Non-pigmented ciliary epithelial cell (primary cell): Measurements from ENCODE around the gene DDX49.
"Not testable (repeated sequence)": the region's sequence is repeated elsewhere in the genome, so short reads cannot be mapped to it uniquely, and the experiment has no call there.

Experiments used
- DNase-seq: peaks from one replicate; pipeline ENCODE4 v3.0.0-alpha.2; 2010; ENCODE audit warnings: low read depth

The DDX49 gene

DNA sequence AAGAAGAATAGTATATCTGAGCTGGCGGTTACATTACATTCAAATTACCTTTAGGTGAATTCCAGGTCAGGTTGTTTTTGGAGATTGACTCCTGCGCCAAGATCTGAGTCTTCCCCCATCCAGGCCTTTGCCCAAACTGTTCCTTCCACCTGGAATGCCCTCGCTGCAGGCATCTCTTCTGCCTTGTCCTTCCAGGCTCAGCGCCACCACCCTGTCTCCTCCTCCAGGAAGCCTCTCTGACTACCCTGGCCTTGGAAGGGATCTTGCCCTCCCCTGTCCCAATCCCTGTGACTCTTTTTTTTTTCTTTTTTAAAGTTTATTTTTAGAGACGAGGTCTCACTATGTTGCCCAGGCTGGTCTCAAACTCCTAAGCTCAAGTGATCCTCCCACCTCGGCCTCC lies 23.2 kb downstream of the DDX49 start:
- DNase-seq: no peak

DNA sequence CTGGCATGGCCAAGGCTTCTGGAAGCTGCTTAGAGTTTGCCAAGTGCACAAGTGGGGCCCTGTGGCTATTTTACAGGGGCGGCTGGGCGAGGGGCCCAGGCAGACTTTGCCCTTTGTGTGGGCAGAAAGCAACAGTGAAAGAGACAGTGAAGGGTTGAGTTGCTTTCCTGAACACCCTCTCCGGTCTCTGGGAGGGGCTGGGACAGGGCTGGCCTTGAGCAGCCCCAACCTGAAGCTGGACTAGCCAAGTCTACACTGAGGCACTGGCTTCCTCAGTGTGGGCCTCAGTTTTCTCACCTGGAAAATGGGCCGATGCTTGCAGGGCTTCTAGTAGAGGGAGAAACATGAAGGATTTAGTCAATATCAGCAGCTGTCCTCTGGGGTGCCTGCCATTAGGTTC lies 23.9 kb downstream of the DDX49 start:
- DNase-seq: no peak

DNA sequence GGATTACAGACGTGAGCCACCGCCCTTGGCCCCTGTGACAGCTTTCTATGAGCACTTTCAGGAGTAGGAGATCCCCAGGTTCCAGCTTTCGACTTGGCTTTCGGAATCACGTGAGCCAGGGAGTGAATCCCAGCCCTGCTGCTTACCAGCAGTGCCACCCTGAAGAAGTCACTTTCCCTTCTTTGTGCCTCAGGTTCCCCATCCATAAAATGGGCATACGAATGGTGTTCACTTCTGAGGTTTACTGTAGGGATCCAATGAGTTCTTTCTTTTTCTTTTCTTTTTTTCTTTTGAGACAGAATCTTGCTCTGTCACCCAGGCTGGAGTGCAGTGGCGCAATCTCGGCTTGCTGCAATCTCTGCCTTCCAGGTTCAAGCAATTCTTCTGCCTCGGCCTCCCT lies 25.8 kb downstream of the DDX49 start:
- no peak for DNase-seq

DNA sequence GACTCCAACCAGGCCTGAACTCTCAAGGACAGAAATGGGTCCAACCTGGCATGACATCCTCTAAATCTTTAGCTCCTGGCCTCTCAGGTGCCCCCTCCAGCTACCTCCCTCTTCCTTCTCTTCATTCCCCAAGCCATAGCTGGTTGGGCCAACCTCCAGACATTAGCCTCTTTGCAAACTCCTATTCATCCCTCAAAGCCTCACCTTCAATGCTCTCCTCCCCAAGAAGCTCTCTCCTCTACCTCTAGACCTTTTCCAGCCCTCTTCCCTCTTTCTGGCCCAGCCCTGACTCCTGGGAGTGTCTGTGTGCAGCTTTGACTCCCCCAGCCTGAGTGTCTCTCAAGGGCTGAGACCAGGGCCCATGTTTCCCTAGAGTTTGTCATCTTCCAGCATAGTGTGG lies 26.8 kb downstream of the DDX49 start:
- no peak for DNase-seq

DNA sequence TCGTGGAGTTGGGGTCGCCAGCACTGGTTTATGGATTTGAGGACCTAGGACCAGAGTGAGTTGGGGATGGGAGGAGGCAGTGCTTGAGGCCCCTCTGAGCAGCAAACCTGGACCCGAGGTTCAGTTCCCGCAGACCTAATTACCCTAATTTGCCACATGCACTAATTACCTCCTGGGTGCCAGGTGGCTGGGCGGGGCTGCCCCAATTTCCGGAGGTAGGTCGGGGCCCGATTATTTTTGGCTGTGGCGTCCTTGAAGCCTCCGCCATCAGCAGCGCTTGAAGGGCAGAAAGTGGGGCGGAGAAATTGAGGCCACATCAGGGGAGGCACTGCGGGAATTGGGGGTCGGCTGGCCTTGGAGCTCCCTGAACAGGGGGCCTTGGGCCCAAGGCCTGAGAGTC lies 27.4 kb downstream of the DDX49 start:
- no peak for DNase-seq

DNA sequence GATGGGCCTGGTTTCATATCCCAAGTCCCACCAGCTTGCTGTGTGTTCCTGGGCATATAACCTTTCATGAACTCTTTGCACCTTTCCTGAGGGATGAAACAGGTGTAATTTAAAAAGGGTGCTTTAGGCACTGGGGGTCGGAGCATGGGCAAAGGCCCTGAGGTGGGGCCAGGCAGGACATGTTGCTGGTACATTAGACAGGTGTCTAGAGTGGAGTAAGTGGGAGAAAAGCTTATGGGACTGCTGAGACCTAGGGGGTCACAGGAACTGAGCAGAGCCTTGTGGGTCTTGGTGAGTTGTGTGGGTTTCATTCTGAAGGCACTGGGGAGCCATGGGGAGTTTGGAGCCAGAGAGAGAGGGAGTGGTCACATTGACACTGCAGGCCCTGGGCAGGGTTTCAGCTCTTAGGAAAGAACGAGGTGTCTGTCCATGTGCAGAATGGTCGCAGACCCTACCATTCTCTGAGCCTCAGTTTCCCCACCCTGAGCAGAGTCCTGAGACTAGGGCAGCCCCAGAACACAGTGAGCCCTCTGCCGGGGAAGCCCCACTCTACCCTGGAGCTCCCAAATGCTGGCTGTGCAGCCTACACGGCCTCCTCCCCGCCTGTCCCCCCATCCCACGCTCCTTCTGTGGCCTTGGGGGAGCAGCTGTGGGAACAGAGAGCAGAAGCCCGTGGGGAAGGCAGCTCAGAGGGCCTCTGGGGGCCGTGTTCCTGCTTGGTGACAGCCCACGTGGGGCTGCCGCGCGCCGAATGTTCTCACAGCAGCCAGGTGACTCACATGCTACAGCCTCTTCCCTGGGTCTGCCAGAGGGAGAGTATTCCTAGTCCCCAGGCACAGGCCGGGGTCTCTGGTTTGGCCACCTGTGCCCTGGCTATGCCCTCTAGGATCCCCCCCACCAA lies 28.8 kb downstream of the DDX49 start:
- DNase-seq: no peak

DNA sequence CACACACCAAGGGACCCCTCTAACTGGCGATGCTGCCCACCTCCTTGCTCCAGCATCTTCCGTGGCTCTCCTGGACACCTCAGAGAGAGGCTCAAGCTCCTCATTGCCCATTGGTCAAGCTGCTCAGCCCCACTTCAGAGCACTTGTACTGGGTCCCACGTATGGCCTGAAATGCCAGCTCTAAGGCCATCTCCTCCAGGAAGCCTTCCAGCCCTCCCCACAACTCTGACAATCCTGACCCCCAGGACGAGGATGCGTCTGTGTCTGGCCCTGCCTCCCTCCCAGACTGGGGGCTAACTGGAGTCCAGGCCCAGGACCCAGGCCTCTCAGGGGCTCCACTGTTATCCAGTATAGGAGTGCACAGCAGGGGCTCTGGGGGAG lies 29.5 kb downstream of the DDX49 start:
- no peak for DNase-seq

DNA sequence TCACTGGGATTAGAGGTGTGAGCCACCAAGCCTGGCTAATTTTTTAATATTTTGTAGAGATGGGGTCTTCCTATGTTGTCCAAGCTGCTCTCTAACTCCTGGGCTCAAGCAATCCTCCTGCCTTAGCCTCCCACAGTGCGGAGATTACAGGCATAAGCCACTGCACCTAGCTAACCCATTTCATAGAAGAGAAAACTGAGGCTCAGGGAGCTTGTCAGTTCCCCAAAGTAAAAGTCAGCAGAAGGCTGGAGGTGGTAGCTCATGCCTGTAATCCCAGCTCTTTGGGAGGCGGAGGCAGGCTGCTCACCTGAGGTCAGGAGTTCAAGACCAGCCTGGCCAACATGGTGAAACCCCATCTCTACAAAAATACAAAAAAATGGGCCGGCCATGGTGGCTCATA lies 30.3 kb downstream of the DDX49 start:
- DNase-seq: no peak

DNA sequence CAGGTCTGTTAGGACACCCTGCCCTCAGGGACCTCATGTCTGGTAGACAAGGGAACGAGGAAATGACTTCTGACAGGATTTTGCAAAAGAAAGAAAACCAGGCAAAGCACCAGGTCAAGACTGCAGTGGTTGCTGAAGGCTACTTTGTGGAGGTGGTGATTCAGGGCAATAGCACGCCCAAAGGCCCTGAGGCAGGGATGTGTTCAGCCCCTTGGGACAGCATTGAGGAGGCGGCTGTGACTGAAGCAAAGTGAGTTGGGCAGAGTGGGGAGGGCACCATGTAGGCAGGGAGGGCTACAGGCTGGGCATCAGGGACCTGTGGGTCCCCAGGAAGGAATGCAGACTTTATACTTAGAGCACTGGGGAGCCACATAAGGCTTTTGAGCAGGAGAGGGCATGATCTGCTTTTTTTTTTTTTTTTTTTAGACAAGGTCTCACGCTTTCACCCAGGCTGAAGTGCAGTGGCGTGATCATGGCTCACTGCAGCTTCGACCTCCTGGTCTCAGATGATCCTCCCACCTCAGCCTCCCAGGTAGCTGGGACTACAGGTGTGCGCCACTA lies 32.3 kb downstream of the DDX49 start:
- DNase-seq: no peak

DNA sequence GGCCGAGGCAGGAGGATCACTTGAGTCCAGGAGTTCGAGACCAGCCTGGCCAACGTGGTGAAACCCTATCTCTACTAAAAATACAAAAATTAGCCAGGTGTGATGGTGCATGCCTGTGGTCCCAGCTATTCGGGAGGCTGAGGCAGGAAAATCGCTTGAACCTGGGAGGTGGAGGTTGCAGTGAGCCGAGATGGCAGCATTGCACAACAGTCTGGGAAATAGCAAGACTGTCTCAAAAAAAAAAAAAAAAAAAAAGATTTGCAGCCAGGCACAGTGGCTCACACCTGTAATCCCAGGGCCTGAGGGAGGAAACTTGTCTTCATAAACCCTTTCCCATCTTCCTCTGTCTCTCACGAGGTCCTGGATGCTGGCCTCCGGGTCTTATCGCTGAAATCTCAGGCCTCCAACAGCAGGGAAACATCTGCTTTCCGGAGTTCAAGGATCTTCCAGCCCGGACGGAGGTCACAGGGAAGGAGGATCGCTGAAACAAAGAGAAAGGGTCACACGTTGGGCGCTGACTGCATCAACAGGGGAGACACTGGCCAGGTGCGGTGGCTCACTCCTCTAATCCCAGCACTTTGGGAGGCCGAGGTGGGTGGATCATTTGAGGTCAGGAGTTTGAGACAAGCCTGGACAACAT lies 33.0 kb downstream of the DDX49 start:
- DNase-seq: not testable (repeated sequence)

DNA sequence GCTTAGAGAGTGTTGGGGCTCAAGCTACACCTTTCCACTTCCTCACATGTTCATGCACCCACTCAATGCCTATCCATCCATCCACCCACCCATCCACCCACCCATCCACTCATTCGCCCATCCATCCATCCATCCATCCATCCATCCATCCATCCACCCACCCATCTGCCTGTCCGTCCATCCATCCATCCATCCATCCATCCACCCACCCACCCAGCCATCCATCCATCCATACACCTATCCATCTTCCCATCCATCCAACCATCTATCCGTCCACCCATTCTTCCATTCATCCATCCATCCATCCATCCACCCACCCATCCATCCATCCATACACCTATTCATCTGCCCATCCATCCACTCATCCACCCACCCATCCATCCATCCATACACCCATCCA lies 34.6 kb downstream of the DDX49 start:
- DNase-seq: no peak

DNA sequence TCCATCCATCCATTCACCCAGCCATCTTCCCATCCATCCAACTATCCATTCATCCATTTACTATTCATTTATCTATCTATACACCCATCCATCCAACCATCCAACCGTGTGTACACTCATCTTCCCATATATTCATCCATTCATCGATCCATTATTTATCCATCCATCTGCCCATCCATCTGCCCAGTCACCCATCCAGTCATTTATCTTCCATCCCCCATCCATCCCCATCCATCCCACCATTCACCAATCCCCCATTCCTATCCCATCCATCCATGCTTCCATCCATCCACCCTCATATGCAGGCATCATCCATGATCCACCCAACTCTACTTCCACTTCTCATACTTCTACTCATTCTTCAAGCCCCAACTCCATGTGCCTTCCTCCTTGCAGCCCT lies 35.5 kb downstream of the DDX49 start:
- DNase-seq: no peak

DNA sequence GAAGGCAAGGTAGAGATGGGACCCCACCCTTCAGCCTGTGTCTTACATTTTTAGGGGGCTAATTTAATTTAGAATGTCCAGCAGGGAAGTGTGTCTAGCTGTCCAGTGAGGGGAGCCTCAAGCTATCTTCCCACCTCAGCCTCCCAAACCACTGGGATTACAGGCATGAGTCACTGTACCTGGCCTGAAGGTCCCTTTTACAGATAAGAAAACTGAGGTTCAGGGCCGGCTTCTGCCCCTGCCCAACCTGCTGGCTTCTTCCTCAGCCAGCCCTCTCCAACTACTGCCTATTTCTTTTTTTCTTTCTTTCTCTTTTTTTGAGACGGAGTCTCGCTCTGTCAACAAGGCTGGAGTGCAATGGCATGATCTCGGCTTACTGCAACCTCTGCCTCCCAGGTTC lies 40.9 kb downstream of the DDX49 start:
- DNase-seq: no peak

DNA sequence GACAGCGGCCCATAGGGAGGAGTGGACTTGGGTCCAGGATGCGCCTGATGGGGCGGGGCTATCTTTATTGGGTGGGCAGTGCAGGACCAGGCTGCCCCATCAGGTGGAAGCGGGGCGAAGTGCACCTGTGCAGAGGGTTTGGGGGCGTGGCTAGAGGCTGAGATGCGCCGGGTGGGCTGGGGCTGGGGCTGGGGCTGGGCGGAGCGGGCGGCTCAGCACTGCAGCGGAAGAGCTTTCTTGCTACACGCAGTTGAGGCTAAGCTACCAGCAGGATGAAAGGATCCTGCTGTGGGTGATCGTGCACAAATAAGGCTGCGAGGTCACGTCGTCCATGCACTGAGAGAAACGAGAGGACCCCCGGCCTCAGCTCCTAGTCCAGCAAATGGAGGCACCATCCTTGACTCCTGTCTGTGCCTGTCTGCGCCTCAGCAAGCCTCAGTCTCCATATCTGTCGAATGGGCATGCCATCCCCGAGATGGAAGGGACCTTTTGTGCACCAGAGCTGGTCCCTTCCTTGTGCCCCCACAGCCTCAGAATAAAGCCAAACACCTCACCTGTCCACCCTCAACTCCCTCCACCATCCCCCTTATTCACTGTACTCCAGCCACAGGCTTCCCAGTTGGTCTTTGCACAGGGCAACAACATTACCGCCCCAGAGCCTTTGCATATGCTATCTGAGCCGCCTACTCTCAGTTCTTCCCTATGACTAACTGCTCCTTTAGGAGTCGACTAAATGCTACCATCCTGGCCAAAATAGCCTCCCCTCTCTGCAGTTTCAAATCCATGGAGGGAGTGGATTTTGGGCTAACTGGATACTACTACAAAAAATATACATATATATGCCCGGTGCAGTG lies 42.5 kb downstream of the DDX49 start:
- DNase-seq: no peak

DNA sequence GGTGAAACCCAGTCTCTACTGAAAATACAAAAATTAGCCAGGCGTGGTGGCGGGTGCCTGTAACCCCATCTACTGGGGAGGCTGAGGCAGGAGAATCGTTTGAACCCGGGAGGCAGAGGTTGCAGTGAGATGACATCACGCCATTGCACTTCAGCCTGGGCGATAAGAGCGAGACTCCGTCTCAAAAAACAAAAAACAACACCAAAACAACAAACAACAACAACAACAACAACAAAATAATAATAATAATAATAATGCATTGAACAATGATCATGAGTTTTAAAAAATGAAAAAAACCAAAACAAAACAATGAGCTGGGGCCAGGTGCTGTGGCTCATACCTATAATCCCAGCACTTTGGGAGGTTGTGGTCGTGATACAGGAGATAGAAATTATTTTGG lies 44.6 kb downstream of the DDX49 start:
- DNase-seq: no peak

DNA sequence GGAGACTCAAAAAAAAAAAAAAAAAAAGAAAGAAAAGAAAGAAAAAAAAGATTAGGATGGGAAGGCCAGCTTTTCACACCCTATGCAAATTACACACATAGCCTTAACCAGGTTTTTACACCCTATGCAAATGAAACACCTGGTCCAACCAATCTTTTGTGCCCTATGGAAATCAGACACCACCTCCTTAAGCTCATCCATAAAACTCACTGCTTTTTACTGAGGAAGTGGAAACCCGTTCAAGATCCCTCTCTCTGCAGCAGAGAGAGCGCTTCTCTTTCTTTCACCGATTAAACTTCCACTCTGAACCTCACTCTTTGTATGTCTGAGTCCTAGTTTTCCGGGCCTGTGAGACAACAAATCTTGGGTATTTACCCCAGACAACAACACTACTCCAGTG lies 46.8 kb downstream of the DDX49 start:
- no peak for DNase-seq

DNA sequence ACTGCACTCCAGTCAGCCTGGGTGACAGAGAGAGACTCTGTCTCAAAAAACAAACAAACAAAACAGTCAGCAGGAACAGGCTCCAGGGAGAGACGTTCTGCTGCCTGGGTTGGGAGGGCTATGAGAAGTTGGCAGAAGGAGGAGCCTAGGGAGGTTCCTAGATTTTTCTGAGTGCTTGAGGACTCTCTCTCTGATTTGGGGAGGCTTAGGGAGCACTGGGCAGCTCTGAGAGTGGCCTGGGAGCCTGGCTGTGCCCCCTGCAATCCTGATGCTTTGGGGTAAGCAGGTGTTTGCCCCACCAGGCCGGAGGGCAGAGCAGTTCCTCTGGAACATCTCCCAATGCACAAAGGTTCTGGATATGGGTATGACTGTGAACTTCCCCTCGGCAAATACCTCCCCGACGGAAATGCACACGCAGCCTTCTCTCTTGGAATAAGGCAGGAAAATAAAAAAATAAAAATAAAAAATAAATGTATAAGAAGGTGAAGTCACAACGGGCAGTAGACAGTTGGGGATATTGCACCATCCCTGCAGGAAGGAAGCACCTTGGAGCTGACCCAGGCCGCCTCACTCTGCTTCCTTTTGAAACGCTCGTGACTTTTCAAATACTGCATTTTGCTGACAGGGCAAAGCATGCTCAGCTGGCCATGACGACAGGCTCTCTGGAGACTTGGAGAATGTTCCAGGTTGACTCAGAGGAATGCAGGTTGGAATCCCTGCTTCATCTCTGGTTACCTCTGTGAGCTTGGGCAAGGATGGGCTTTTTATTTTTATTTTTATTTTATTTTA lies 48.0 kb downstream of the DDX49 start:
- DNase-seq: no peak

DNA sequence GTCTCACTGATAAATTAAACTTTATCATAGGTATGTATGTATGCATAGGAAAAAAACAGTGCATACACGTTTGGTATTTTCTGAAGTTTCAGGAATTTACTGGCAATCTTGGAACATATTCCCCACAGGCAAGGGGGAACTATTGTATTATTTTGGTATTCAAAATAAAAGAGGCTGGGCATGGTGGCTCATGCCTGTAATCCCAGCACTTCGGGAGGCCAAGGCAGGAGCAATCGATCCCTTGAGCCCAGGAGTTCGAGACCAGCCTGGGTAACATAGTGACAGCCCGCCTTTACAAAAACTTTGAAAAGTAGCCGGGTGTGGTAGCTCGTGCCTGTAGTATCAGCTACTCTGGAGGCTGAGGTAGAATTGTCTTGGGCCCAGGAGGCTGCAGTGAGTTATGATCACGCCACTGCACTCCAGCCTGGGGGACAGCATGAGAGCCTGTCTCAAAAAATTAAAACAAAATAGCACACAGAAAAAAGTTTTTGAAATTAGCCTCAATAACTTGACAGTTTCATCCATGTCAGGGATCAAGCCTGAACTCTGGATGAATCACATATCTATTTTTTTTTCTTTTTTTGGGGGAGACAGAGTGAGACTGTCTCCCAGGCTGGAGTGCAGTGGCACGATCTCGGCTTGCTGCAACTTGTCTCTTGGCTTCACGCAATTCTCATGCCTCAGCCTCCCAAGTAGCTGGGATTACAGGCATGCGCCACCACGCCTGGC lies 50.6 kb downstream of the DDX49 start:
- no peak for DNase-seq

DNA sequence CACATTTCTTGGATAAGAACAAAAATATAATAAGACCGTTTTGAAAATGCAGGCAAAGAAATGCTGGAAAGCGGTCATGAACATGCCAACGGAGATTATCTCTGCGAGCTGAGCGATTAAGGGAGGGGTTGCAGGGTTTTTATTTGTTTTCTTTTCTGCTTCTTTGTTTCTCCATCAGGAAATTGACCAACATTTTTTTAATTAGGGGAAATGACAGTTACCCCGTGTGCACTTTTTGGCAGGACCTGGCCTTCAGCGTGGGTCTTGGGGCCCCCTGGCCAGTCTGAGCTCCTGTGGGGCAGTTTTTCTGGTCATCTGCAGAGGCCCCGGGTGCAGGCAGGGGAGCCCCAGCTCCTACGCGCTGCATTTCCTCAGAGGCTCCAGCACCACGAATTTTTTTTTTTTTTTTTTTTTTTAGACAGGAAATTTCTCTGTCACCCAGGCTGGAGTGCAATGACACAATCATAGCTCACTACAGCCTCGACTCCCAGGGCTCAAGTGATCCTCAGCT lies 52.8 kb downstream of the DDX49 start:
- DNase-seq: no peak

DNA sequence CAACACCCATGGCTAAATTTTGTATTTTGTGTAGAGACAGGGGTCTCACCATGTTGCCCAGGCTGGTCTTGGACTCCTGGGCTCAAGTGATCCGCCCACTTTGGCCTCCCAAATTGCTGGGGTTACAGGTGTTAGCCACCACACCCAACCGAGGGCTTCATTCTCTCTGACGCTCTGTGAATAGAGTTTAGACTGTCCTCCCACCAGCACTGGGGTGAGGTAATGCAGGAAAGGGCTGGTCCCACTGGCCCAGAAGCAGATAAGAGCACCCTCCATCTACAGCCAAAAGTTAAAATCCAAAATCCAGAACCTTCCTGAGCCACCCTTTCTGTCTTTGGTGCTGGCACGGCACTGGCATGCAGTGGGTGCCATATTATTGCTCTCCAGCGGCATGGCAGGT lies 53.3 kb downstream of the DDX49 start:
- DNase-seq: no peak

DNA sequence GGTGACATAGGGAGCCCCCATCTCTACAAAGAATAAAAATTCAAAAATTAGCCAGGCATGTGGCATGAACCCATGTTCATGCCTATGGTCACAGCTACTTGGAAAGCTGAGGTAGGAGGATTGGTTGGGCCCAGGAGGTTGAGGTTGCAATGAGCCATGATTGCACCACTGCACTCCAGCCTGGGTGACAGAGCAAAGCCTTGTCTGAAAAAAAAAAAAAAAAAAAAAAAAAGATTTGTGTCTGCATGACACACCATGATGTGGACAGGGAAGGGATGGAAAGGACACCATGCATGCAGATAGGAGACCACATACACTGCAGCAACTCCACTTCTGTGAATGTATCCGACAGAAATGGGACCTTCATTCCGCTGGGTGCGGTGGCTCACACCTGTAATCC lies 55.5 kb downstream of the DDX49 start:
- DNase-seq: no peak
